Keratinocyte (primary cell): ENCODE data around the gene TRIP13.
"Not testable (repeated sequence)": the region's sequence is repeated elsewhere in the genome, so short reads cannot be mapped to it uniquely, and the experiment has no call there.

Experiments
- EZH2 ChIP-seq: IDR thresholded peaks from one replicate; pipeline ENCODE4 v1.6.1; 2012; ENCODE audit warnings: inconsistent platforms, mild to moderate bottlenecking, low read length, moderate library complexity
- TF ChIP-seq, protein P1 (sequence below), 3 experiments: IDR thresholded peaks in 1 of 3; conservative IDR thresholded peaks in 1 of 3; optimal IDR thresholded peaks in 1 of 3; 2 replicates in 2 of 3; 3 replicates in 1 of 3; pipeline versions ENCODE3 to v1.5.1; 2011; ENCODE audit warnings: low read length in 3 of 3, mild to moderate bottlenecking in 3 of 3, moderate library complexity in 2 of 3, control low read depth in 1 of 3, inconsistent platforms in 1 of 3; ENCODE audit not compliant: insufficient read depth in 2 of 3; ENCODE audit errors: extremely low read depth in 1 of 3

DNA sequence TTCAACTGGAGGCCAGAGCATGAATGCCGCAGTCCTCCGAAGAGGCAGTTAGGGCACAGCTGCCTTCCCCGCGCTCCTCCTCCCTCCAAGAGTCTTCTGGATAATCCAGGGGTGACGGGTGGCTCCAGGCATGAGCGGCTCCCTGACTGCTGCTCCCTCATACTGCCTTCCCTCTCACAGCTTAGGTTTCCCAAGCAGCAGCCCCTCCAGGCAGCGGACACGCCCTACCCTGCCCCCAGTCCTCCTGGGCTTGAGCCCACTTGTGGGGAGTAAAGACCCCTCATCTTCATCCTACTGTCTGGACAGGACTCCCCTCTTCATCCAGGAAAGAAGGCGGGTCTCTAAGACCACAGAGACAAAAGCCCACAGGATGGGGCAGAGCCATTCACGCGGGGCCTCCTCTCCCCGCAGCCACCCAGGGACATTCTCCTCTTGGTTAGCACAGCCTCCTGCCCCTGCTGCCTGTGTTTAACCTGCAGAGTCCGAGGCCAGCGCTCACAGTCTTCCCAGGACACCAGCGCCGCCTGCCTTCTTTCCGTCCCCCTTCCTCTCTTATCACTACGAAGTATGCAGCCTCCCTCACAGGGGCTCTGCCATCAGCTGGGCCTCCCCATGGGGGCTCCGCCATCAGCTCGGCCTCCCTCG, 47.5 kb upstream of the TRIP13 start:
- TF ChIP-seq, protein P1, sequence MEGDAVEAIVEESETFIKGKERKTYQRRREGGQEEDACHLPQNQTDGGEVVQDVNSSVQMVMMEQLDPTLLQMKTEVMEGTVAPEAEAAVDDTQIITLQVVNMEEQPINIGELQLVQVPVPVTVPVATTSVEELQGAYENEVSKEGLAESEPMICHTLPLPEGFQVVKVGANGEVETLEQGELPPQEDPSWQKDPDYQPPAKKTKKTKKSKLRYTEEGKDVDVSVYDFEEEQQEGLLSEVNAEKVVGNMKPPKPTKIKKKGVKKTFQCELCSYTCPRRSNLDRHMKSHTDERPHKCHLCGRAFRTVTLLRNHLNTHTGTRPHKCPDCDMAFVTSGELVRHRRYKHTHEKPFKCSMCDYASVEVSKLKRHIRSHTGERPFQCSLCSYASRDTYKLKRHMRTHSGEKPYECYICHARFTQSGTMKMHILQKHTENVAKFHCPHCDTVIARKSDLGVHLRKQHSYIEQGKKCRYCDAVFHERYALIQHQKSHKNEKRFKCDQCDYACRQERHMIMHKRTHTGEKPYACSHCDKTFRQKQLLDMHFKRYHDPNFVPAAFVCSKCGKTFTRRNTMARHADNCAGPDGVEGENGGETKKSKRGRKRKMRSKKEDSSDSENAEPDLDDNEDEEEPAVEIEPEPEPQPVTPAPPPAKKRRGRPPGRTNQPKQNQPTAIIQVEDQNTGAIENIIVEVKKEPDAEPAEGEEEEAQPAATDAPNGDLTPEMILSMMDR (optimal IDR thresholded peaks at IDR 0.05 in 1 of 3, IDR thresholded peaks at IDR 0.05 in 1 of 3, conservative IDR thresholded peaks at IDR 0.05 in 1 of 3; ENCODE audit: extremely low read depth in 1 of 3, insufficient read depth in 2 of 3, low read length in 3 of 3) = not testable (repeated sequence)
- TF ChIP-seq EZH2 = not testable (repeated sequence)
